ENCODE data around the gene C1QA.
A peak's percentile ranks its signal among the peaks of the same experiment; 100 is the strongest.
"Not testable (repeated sequence)": the region's sequence is repeated elsewhere in the genome, so short reads cannot be mapped to it uniquely, and the experiment has no call there.

The C1QA gene

DNA sequence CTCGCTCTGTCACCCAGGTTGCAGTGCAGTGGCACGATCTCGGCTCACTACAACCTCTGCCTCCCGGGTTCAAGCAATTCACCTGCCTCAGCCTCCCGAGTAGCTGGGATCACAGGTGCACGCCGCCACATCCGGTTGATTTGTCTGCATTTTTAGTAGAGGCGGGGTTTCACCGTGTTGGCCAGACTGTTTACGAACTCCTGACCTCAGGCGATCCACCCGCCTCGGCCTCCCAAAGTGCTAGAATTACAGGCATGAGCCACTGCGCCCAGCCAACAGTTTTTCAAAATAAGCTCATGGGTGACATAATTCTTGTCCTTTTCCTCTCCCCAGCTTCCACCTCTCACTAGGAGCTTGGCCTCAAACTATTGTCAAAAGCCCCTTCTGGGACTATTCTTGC lies 39.7 kb downstream of the C1QA start:
- DNase-seq: not testable (repeated sequence)

DNA sequence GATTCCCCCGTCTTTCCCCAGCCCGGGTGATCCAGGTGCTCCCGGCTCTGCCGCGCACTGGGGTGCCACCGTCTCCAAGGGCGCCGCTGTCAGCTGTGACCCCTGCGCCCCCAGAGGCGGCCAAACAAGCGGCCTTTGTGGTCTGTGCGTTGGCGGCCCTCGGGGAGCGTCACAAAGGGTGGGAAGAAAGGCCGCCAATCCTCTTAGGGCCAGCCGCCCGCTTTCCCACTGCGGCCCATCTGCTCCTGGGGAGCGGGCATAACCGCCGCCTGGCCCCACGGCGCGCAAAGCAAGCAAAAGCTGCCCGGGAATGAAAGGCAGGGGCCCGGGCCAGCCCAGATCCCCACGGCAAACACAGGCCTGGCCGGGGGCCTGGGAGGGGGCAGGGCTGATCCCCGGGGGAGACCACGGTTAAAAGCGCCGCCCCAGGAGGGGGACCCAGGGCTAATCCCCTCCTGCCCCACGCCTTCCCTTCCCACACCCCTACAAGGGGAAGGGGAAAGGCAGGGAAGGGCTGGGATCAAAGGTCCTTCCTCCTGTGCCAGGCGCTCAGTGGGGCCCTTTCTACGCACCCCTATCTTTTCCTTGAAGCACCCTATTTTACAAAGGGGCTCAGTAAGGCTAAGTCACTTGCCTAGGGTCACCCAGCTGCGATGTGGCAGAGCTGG lies 40.6 kb downstream of the C1QA start:
- no peak for DNase-seq

DNA sequence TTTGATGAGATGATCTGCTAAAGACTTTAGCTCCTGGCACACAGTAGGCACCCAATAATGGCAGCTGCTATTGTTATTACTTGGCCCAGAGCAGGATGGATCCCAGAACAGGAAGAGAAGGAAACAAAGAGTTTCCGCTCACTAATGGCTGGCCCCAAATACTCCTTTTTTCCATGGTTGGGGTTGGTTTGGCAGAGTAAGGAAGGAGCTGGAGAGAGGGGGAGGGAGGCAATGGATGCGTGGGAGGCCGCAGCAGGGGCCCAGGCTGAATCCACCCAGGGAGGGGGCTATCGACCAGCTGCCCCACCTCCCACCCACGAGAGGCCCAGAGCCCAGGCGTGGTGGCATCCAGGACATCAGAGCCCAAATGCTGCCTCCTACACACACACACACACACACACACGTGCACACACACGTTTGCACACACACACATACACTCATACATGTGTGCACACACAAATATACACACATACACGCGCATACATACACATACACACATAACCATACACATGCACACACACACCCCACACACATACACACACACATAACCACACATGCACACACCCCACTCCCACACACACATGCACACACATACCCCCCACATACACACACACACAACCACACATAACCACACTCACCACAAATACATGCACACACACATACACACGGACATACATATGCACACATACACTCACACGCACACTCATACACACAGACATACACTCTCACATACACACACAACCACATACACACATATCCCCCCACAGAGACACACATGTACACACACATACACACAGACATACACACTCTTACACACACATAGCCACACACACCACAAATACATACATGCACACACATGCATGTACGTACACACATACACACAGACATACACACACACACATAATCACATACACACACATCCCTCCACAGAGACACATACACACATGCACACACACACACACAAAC lies 41.8 kb downstream of the C1QA start:
- DNase-seq: no peak

DNA sequence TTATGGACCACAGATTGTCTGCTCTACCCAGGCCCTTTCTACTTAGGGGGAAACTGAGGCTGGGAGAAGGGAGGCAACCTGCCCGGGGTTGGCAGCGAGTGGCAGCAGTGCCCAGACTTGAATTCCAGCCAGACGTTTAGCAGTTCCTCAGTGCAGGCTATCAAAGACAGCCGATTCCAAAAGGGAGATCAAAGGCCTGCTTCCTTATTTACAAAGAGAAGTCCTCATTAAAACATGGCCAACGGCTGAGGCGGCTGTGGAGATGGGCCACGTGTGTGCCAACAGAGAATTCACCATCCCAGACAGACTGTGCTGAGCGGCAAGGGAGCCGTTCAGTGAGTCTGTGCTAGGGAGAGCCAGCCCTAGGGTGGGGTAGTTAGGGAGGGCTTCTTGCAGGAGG lies 44.3 kb downstream of the C1QA start:
- no peak for DNase-seq

DNA sequence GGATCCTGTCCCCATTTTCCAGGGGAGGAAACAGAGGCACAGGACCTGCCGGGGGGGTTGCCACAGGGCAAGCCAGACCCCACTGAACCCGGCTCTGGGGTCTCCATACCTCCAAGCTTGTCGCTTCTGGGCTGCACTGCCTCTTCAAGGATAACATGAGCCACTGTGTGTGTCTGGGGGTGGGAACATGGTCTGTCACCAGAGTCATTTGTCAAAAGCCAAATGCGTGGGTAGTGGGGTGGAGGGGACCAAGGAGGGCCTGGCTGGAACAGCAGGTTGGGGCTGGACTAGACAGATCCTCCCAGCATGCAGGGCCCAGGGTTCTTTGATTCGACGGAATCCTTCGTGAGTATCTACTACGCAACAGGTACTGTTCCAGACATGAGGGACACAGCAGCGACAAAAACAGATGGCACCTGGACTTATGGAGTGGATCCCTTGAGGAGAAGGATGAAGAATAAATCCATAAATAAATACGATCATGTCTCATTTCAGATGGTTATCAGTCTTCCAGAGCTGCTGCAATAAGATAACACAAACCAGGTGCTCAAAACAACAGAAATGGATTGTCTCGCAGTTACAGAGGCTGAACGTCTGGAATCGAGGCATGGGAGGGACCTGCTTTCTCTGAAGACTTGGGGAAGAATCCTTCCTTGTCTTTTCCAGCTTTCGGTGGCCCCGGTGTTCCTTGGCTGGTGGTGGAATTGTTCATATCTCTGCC lies 45.3 kb downstream of the C1QA start:
- no peak for DNase-seq

DNA sequence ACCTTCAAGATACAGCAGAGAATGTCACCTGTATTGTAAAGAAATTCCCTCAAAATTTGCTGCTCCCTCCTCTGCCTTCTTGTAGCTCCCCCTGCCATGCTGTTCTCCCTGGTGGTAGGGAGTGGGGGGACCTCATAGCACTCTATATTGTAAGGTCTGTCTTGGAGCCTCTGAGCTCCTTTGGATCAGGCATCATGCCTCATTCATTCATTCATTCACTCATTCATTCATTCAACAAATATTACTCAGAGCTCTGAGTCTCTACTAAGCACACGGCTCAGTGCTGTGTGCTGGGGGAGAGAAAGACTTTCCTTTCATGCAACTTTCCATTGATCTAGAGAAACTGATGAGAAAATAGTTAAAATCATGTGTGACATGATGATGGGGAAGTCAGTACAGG lies 47.1 kb downstream of the C1QA start:
- no peak for DNase-seq

DNA sequence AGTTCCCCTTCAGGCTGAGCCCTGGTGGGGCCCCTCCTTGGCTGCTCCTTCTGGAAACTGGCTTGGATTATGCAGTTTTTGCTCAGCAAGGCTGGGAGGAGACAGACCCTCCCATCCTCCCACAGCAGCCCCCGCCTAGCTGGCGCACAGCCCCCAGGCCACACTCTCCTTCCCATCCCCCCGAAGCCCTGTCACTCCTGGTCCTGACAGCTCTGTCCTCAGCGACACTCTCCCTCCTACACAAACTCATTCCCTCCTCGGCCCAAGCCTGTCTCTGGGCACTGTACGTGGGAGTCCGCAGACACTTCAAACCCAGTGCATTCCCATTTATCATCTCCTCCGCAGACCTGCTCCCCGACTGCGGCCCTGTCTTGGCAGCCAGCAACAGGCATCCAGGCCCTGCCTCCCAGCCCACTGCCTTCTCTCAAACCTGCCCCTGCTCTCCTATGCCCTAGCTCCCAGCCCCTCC lies 49.2 kb downstream of the C1QA start:
- no peak for DNase-seq

DNA sequence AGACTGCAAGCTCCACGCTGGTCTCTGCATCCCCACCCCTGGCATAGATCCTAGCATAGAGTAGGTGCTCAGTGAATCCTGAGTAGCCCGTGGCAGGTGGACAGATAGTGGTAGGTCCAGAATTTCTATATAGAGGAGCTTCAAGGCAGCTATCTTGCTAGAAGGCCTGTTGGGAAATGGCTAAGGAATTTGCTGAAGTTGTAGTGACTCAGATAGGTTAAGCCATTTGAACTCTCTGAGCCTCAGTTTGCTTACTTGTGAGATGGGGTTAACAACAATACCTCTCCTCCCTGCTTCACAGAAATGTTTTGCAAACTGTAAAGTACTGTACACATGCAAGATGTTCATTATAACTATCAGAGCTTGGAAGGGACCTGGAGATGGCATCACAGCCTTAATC lies 50.8 kb downstream of the C1QA start:
- DNase-seq: peak; percentile 55

DNA sequence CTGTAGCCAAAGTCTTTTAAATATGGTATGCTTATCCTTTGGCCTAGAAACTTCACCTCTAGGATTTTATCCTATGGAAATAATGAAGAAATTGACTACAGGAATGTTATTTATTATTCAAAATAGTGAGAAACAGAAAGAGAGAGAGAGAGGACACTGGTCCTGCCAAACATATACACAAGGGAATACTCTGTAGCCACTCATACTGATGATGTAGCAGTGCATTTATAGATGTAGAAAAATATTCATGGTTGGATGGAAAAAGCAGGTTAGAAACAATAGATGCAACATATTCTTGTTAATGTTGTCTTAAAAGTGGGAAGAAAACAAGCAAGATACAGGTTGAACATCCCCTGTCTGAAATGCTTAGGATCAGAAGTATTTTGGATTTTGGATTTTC lies 52.0 kb downstream of the C1QA start:
- no peak for DNase-seq
